PFSK-1 (cell line): ENCODE measurements around the gene TSPAN16.

Experiments
- FOXP2 ChIP-seq: optimal IDR thresholded peaks from 2 replicates; pipeline ENCODE3; 2011; ENCODE audit warnings: borderline replicate concordance, control low read depth, inconsistent platforms; ENCODE audit not compliant: insufficient read depth; ENCODE audit errors: extremely low read length, extremely low read depth
- POLR2AphosphoS5 ChIP-seq: IDR thresholded peaks from 2 replicates; pipeline ENCODE4 v1.6.1; 2012; ENCODE audit warnings: low read depth, mild to moderate bottlenecking, control low read depth, low read length, moderate library complexity
- REST ChIP-seq, 2 experiments: IDR thresholded peaks; 2 replicates each; pipeline versions ENCODE4 v1.6.1 to v1.8.0; 2011 to 2012; ENCODE audit warnings: low read depth in 2 of 2, low read length in 2 of 2, control low read depth in 1 of 2, inconsistent platforms in 1 of 2, mild to moderate bottlenecking in 1 of 2, moderate library complexity in 1 of 2; ENCODE audit not compliant: insufficient read depth in 1 of 2
- SIN3A ChIP-seq: IDR thresholded peaks from 2 replicates; pipeline ENCODE4 v1.6.1; 2012; ENCODE audit warnings: mild to moderate bottlenecking, low read length, moderate library complexity, borderline replicate concordance; ENCODE audit not compliant: insufficient read depth
- TAF1 ChIP-seq: IDR thresholded peaks from 2 replicates; pipeline ENCODE4 v1.6.1; 2012; ENCODE audit warnings: low read length, control low read depth, borderline replicate concordance; ENCODE audit not compliant: insufficient read depth

TSPAN16 gene

GRCh38 chr19:11299946-11300810 is 4.2 kb downstream of the TSPAN16 start:
- TF ChIP-seq TAF1 (no peak), REST (IDR thresholded peaks at IDR 0.05; ENCODE audit: insufficient read depth in 1 of 2, low read depth in 2 of 2, low read length in 2 of 2) (no peak), SIN3A (no peak), POLR2AphosphoS5 (no peak), FOXP2 (no peak)

DNA sequence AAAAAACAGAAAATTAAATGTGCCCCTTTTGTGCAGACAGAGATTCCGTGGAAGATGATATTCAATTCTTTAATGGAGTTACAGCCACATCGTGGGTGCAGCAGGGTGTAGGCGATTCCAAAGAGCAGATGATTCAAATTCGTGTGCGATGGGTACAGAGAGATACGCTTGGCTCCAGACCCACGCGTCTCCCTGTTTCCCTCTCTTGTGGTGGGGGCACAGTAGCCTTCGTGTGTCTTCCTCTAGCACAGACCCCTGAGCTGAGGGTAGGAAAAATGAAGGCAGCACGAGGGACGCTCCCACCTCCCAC is 4.8 kb downstream of the TSPAN16 start:
- TF ChIP-seq SIN3A (no peak), TAF1 (no peak), POLR2AphosphoS5 (no peak), REST (IDR thresholded peaks at IDR 0.05; ENCODE audit: insufficient read depth in 1 of 2, low read depth in 2 of 2, low read length in 2 of 2) (no peak), FOXP2 (no peak)

- TF ChIP-seq REST (IDR thresholded peaks at IDR 0.05; ENCODE audit: insufficient read depth in 1 of 2, low read depth in 2 of 2, low read length in 2 of 2) = no peak
- no peak for TF ChIP-seq TAF1
- TF ChIP-seq SIN3A = no peak
- no peak for TF ChIP-seq POLR2AphosphoS5
- TF ChIP-seq FOXP2 = no peak
These were observed 9.0 kb downstream of the TSPAN16 start for GRCh38 chr19:11304936-11305335.

DNA sequence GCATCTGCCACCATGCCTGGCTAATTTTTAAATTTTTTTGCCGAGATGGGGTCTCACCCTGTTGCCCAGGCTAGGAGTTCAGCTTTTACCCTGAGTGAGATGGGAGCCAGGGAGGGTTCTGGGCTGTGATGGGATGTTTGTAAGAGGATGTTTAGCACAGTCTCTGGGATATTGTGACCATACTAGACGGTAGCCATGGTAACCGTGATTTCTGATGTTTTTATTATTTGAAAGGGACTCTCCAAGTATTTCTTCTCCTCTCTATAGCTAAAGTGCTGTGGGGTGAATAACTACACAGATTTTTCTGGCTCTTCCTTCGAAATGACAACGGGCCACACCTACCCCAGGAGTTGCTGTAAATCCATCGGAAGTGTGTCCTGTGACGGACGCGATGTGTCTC is 10.4 kb downstream of the TSPAN16 start:
- TF ChIP-seq SIN3A = no peak
- TF ChIP-seq REST (IDR thresholded peaks at IDR 0.05; ENCODE audit: insufficient read depth in 1 of 2, low read depth in 2 of 2, low read length in 2 of 2) = no peak
- no peak for TF ChIP-seq POLR2AphosphoS5
- no peak for TF ChIP-seq TAF1
